Stimulated activated CD4-positive, alpha-beta T cell treated with anti-CD3 and anti-CD28 coated beads, Interleukin-1b, Interleukin-23, amount 100 ng/mL, for 48 hours (primary cell): ENCODE measurements around the gene BCLAF3.

Source experiments
- DNase-seq: peaks from one replicate; pipeline ENCODE4 v3.0.0-alpha.2; 2020

The BCLAF3 gene

DNA sequence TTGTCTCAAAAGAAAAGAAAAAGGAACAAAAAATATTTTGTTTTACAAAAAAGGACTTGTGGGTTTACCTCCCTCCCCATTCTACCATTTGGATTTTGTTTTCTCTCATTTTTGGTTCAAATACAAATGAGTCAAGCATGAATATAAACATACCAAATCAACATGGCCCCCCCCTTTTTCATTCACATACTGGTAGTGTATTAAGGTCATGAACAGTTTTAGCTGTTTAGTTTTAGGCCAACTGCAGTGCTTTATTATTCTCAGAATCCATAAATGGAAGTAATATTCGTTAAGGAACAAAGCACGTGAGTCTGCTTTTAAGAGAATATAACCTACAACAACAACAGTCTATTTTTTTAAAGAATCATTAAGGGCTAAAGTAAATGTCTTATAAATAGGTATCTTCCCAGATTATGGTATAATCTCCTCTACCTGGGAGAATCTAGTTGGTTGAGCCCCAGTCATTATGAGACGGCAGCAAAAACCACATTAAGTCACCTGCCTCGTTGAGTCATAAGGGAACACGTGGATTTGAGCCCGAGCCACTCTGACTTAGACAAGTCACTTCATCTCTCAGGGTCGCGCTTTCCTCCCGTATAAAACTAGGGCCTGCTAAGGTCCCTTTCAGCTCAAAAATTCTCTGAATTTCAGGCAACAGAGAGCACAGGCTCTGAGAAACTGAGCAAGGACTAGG is 26.7 kb downstream of the BCLAF3 start:
- DNase-seq, result peak; percentile 54

DNA sequence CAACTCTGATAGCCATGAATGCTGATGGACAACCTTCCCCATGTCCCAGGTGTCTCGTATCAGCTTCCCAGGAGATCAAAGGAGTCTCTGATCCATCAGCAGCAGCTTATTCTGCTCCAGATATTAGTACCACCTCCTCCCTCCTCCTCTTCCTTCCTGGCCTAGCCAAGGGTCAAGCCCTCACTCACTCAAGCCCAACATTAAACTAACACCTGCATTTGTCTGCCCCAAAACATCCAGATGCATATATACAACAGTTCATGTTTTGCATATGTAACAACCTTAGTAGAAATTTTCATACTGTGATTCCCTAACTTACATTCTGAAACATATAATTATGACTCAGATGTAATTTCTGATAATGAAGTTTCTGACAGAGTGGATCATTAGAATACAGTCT is 29.9 kb downstream of the BCLAF3 start:
- no peak for DNase-seq

DNA sequence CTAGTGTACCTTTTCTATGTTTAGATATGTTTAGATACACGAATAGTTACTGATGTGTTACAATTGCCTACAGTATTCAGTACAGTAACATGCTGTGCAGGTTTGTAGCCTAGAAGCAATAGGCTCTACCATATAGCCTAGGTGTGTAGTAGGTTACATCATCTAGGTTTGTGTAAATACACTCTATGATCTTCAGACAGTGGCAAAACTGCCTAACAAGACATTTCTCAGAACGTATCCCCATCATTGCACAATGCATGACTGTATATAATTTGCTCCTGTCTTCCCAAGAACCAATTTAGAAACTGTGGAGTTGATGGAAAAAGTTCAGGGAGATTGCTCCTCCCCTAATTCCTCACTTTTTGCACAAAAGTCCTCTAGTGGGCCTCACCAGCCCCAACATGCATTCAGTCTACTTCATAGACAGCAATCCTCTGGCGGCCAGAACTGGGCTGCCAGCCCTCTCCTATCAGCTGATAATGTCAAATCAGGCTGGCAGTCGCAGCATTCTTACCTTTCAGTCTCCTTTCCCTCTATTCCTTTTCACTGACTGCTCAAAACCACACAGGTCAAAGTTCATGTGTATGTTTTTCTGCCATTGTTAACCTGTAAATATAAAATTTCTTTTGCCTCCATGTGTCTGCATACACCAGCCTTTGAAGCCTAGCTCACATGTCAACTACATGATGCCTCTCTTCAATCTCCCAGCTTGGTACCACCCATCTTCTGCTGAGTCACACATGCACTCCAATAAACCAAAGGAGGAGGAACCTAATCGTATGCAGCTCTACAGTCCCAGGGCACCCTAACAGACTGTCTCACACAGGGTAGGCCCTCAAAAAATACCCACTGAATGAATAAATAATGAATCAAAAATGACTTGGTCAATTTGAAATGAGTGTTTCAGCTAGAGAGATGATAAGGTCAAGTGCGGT is 32.0 kb downstream of the BCLAF3 start:
- DNase-seq, result no peak

DNA sequence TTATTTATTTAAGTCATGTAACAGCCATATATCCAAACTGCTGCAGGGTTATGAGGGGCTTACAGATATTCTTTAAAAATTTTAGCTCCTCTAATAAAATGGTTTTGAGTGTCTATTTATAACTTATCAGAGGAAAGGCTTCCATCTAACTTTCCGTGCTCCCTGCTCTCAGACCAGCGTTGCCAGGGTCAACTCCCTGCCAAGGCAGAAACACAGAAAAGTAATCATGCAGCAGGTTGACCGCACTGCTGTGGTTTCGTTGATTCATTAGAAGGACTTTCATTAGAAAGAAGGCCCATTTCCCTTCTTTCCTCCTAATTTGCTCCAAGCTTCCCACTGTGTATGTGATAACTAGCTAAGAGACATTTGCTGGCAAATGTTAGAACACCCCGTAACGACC is 33.9 kb downstream of the BCLAF3 start:
- DNase-seq, result no peak

DNA sequence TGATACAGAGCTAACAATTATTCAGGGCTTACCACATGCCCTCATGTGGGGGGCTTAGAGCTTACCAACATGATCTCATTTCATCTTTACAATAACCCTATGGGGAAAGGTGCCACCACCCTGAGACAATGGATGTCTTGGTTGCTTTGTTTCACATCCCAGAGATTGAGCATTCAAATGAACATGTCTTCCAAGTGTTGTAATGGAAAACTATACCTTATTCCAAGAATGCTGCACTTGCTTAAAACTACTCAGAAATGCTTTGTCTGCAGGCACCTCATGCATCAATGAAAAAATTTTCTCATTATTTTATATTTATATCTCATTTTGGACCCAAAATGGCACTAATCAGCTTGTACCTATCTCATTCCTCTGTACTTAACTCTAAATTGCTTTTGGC is 34.6 kb downstream of the BCLAF3 start:
- DNase-seq, result no peak

DNA sequence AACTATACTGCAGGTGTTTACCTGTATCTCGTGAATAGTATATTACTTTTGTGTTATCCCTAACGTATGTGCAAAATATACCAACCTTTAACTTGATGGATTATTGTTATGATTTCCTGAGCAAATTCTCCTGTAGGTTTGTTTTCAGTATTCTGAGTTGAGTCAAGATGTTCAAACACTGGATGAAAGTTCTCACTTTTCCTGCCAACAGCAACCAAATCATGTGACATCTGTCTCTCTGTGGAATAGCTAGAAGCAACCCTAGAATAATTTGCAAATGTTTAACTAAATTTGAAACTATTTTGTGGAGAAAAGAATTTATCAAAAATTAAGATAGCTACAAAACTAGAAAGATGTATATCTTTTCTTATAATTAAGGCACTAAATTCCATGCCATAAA is 35.6 kb downstream of the BCLAF3 start:
- no peak for DNase-seq

DNA sequence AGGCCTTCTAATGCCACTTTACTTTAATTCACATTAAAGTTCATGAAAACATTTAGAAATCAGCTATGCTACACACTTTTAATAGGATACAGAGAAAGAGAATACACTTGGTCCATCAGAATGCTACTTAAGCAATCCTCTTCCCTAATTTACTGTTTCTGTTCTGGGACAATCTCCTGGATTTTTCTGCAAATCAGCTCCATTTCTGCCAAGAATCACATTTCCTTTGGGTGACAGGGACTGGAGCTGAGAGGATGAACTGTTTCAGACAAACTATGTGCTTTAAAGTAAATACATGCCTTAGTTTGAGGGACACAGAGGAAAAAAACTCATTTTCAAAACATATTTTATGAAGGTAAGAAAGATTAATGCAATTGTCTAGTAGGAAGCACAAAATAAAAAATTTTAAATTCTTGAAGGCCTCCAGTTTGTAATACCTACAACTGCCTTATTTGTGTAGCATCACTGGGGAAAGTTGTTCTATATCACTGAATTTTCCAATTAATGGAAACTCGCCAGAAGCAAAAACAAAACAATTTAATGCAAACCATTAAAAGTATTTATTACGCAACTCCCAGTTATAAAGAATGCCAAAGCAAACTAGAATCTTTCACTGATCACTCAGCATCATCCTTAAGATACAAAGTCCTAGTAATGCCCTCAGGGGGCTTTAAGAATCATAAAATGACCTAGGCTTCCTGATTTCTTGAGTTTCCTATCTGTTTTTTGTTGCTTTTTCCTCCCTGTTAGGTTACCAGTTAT is 36.3 kb downstream of the BCLAF3 start:
- DNase-seq, result no peak

DNA sequence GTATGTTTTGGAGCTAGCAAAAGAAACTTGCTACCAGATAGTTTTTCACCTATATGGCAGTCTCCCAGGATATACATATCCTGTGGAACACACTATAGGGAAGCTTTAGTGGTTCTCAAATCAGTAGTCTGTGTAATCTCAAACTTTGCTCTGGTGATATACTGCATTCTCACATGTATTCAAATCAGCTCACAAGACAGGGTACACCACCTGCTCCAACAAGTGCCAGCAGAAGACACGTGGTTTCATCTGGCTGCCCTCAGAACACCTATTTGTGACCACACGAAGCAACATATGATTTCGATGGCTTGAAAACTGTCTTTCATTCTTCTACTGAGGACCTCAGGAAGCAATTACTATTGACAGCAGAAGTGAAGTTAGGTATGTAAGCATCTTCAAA is 37.7 kb downstream of the BCLAF3 start:
- no peak for DNase-seq

DNA sequence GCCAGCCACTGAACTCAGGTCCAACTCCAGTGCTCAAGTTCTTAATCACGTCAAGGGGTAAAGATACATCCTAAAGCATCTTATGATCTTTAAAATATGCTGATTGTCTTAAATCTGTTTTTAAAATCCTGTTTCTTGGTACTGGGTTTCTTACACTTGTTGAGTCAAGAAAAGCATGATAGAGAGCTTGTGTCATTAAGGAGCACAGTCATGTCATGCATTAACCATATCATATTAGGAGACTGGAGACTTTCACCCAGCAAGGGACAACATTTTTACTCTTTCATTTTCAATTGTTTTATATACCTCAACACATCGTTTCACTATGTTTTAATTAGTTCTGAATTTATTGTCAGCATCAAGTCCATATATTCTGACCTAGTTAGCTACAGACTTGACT is 41.5 kb downstream of the BCLAF3 start:
- no peak for DNase-seq

DNA sequence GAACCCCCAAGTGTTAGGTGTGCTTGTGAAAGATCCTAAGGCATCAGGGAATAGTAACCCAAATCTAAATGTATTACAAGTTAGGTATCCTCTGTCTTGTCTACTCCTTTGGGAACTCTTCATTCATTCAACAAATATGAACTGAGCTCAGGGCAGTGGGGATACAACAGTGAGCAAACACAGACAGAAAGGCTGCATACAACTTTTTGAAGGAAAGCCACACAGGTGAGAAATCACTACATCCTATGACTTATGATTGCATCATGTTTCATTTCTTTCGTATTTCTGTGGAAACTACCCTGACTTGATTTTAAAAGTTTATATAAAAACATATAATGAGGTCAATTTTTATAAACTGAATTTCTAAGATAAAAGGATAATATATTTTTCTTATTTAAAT is 43.2 kb downstream of the BCLAF3 start:
- DNase-seq, result no peak
